K562 (cell line): ENCODE measurements around the gene DTNB. TPM values are rescaled to one million over a fixed set of nuclear protein-coding genes. Genes with fewer than 3 reads are reported as not detected.
"Not testable (repeated sequence)": the region's sequence is repeated elsewhere in the genome, so short reads cannot be mapped to it uniquely, and the experiment has no call there.

Source experiments
- ATAC-seq: fragments of 200-7000 bp; cut with Tn5 transposase; 3 replicates; pipeline ENCODE4 v1.9.1; 2020; ENCODE audit warnings: moderate library complexity
- BruUV-seq: library from RNA; stranded (reverse); fragments of 400-500 nt; replicated peaks from 2 replicates; lab custom pipeline; 2021; lab: Mats Ljungman, UMichigan
- CTCF ChIA-PET: fragments of 300-600 bp; formaldehyde crosslinking; extraction: SDS; loops from one replicate; lab custom pipeline; 2021; ENCODE audit warnings: low intra/inter-chr PET ratio; lab: Yijun Ruan, JAX
- POLR2A ChIA-PET: fragments of 300-600, 350-650 bp; sonication (Branson Sonifier 250); formaldehyde crosslinking; extraction: SDS; loops from one replicate; lab custom pipeline; 2021; ENCODE audit warnings: antibody characterized with exemption, inconsistent platforms; lab: Yijun Ruan, JAX
- DNase-seq, 4 experiments: peaks; one replicate each; pipeline versions ENCODE4 v3.0.0 to v3.0.0-alpha.2; 2011 to 2018; ENCODE audit warnings: low spot score in 3 of 4, mixed read lengths in 3 of 4; ENCODE audit errors: extremely low read depth in 1 of 4
- FAIRE-seq: peaks from 2 replicates; lab custom pipeline; 2011; peaks lifted over from hg19 to GRCh38; lab: Jason Lieb, UNC
- H2AFZ ChIP-seq: 2 replicates; pipeline ENCODE4 v1.6.0; 2011; ENCODE audit warnings: low read depth, low read length, control low read depth, inconsistent platforms
- H3K27ac ChIP-seq: fragments of 200-600 bp; 3 replicates; pipeline ENCODE4 v1.8.0; 2011; ENCODE audit warnings: low read depth, mild to moderate bottlenecking, control low read depth, inconsistent platforms, low read length, moderate library complexity, mixed read lengths; ENCODE audit errors: extremely low read depth
- H3K27me3 ChIP-seq, 2 experiments: fragments of 300-600 bp in 1 of 2; 2 replicates in 1 of 2; 3 replicates in 1 of 2; pipeline versions ENCODE4 v1.6.0 to v1.8.0; 2011; ENCODE audit warnings: inconsistent platforms in 2 of 2, low read length in 2 of 2, mild to moderate bottlenecking in 1 of 2, mixed read lengths in 1 of 2, moderate library complexity in 1 of 2; ENCODE audit not compliant: control insufficient read depth in 2 of 2, insufficient read depth in 2 of 2
- H3K36me3 ChIP-seq: fragments of 300-600 bp; 3 replicates; pipeline ENCODE4 v1.8.0; 2011; ENCODE audit warnings: mild to moderate bottlenecking, low read length, inconsistent platforms; ENCODE audit not compliant: control insufficient read depth, insufficient read depth
- H3K4me1 ChIP-seq, 2 experiments: fragments of 200-600 bp in 1 of 2; replicated peaks in 1 of 2; 2 replicates in 1 of 2; 3 replicates in 1 of 2; pipeline versions ENCODE4 v1.5.1 to v1.8.0; 2011; ENCODE audit warnings: inconsistent platforms in 2 of 2, low read length in 2 of 2, mild to moderate bottlenecking in 1 of 2, mixed read lengths in 1 of 2, moderate library complexity in 1 of 2; ENCODE audit not compliant: control insufficient read depth in 2 of 2, insufficient read depth in 2 of 2
- H3K4me2 ChIP-seq: 2 replicates; pipeline ENCODE4 v1.6.1; 2011; ENCODE audit warnings: low read length, control low read depth, inconsistent platforms, mixed read lengths; ENCODE audit not compliant: insufficient read depth
- H3K4me3 ChIP-seq: fragments of 200-600 bp; sonication (generic), shearing (Covaris generic); 2 replicates; pipeline ENCODE4 v1.5.1; 2016; ENCODE audit warnings: control low read depth, inconsistent platforms
- H3K79me2 ChIP-seq: fragments of 200-600 bp; 3 replicates; pipeline ENCODE4 v1.8.0; 2011; ENCODE audit warnings: low read length, inconsistent platforms; ENCODE audit not compliant: control insufficient read depth, insufficient read depth
- H3K9ac ChIP-seq, 2 experiments: 2 replicates each; pipeline versions ENCODE4 v1.6.0 to v1.6.1; 2011; ENCODE audit warnings: low read depth in 2 of 2, low read length in 2 of 2, control low read depth in 1 of 2, inconsistent platforms in 1 of 2, mild to moderate bottlenecking in 1 of 2, mixed read lengths in 1 of 2; ENCODE audit not compliant: insufficient read depth in 1 of 2
- H3K9me1 ChIP-seq: one replicate; pipeline ENCODE4 v1.6.0; 2011; ENCODE audit warnings: inconsistent platforms, mild to moderate bottlenecking, low read length, moderate library complexity; ENCODE audit not compliant: control insufficient read depth, insufficient read depth
- H3K9me3 ChIP-seq: replicated peaks from 2 replicates; pipeline ENCODE4 v1.5.1; 2011; ENCODE audit warnings: low read depth, low read length, inconsistent platforms; ENCODE audit not compliant: control insufficient read depth, insufficient read depth
- H4K20me1 ChIP-seq: replicated peaks from 2 replicates; pipeline ENCODE4 v1.6.1; 2011; ENCODE audit warnings: low read length, inconsistent platforms, mixed read lengths; ENCODE audit not compliant: control insufficient read depth, insufficient read depth
- WGBS: fragments of 100-300 bp; shearing (Covaris generic); methylation state at CpG from one replicate; pipeline ENCODE4 v1.1.6; 2016; ENCODE audit warnings: low coverage, mixed read lengths; ENCODE audit not compliant: insufficient coverage; ENCODE audit errors: missing lambda C conversion rate; 5-methylcytosine and 5-hydroxymethylcytosine counted together
- in situ Hi-C: fragments of 300-500 bp; cut with MboI; formaldehyde crosslinking; loops from 4 replicates; pipeline ENCODE4 v1.15.0; 2018; ENCODE audit warnings: inconsistent platforms, mixed read lengths
- intact Hi-C: fragments of 100-400 bp; cut with micrococcal nuclease; formaldehyde crosslinking; loops from 2 replicates; pipeline ENCODE4 v1.14.2; 2022
- polyA plus RNA-seq, 8 experiments: library from polyadenylated mRNA; depleted of rRNA in 4 of 8; stranded (reverse) in 5 of 8; unstranded in 3 of 8; fragments of >200 nt; fragmentation: Nextera tagmentation in 2 of 8; fragmentation: Illumina TruSeq in 1 of 8; extraction: Ambion mirVana in 2 of 8; extraction: Trizol in 1 of 8; gene quantifications; 2 replicates each; pipeline versions ENCODE4 v1.2.1 to v1.2.3, GENCODE V29; 2011 to 2014; ENCODE audit warnings: inconsistent platforms in 1 of 8, missing spikeins in 1 of 8
- total RNA-seq, 7 experiments: library from RNA; depleted of rRNA in 6 of 7; stranded (reverse); fragments of >200 nt in 6 of 7; fragmentation: Illumina TruSeq in 2 of 7; extraction: Trizol in 2 of 7; gene quantifications; 2 replicates each; pipeline versions ENCODE4 v1.2.1 to v1.2.3, GENCODE V29; 2011 to 2021; ENCODE audit warnings: low replicate concordance in 1 of 7
- TF ChIP-seq, protein P1 (sequence below), 2 experiments: fragments of 450-650 bp in 1 of 2; sonication (generic) in 1 of 2; formaldehyde crosslinking in 1 of 2; IDR thresholded peaks; 2 replicates each; pipeline versions ENCODE4 v1.7.1 to v1.9.0; 2016 to 2022; ENCODE audit warnings: inconsistent platforms in 1 of 2, mild to moderate bottlenecking in 1 of 2, missing genetic modification reagents in 1 of 2

Gene DTNB
- total and polyA plus RNA-seq, 9 of the 15 experiments (the other 6 are each of a cell fraction or from before 2014, with no cell fraction given), result 0.18 to 2.0 (median 0.77) TPM; not detected in 2

DNA sequence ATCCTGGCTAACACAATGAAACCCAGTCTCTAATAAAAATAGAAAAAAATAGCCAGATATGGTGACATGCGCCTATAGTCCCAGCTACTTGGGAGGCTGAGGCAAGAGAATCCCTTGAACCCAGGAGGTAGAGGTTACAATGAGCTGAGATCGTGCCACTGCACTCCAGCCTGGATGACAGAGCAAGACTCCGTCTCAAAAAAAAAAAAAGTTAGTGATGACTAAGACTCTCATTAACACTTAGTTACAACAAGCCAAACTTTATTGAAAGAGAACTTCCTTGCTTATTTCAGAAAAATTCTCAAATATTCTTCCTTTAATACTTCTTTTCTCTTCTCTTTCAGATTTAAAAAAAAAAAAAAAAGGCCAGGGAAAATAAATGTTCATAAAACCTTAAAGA lies 7.9 kb downstream of the DTNB start:
- H4K20me1 ChIP-seq, H3K9me1 ChIP-seq, in situ Hi-C loops, FAIRE-seq, H3K4me3 ChIP-seq, H3K4me2 ChIP-seq, BruUV-seq, H3K9ac ChIP-seq, H2AFZ ChIP-seq, H3K9me3 ChIP-seq, DNase-seq: not testable (repeated sequence)
- intact Hi-C loops, result loop anchor here (10.0 kb wide), 1 partner anchor 361 kb away; no protein-coding TSS in a partner anchor
- POLR2A ChIA-PET, result interaction anchor here (0.9 to 2.1 kb wide), 3 partner anchors 13 to 58 kb away, joined by 3 to 9 read pairs (median 4); no protein-coding TSS in a partner anchor
- WGBS, result 2% methylated on average over 3 of the region's 3 CpGs
- CTCF ChIA-PET, result interaction anchor here (0.5 to 2.5 kb wide), 5 partner anchors 49 to 1444 kb away, joined by 3 to 17 read pairs (median 5); no protein-coding TSS in a partner anchor
- TF ChIP-seq, protein P1, sequence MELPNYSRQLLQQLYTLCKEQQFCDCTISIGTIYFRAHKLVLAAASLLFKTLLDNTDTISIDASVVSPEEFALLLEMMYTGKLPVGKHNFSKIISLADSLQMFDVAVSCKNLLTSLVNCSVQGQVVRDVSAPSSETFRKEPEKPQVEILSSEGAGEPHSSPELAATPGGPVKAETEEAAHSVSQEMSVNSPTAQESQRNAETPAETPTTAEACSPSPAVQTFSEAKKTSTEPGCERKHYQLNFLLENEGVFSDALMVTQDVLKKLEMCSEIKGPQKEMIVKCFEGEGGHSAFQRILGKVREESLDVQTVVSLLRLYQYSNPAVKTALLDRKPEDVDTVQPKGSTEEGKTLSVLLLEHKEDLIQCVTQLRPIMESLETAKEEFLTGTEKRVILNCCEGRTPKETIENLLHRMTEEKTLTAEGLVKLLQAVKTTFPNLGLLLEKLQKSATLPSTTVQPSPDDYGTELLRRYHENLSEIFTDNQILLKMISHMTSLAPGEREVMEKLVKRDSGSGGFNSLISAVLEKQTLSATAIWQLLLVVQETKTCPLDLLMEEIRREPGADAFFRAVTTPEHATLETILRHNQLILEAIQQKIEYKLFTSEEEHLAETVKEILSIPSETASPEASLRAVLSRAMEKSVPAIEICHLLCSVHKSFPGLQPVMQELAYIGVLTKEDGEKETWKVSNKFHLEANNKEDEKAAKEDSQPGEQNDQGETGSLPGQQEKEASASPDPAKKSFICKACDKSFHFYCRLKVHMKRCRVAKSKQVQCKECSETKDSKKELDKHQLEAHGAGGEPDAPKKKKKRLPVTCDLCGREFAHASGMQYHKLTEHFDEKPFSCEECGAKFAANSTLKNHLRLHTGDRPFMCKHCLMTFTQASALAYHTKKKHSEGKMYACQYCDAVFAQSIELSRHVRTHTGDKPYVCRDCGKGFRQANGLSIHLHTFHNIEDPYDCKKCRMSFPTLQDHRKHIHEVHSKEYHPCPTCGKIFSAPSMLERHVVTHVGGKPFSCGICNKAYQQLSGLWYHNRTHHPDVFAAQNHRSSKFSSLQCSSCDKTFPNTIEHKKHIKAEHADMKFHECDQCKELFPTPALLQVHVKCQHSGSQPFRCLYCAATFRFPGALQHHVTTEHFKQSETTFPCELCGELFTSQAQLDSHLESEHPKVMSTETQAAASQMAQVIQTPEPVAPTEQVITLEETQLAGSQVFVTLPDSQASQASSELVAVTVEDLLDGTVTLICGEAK (IDR thresholded peaks at IDR 0.05), result peak; percentile 76
- TF ChIP-seq, protein P1 (CRISPR knock-in tag; IDR thresholded peaks at IDR 0.05), result not testable (repeated sequence)
- TF ChIP-seq, all 486 proteins: peak for 1; not testable (repeated sequence) for 485
- not testable (repeated sequence) for H3K36me3 ChIP-seq, H3K27ac ChIP-seq, H3K4me1 ChIP-seq, ATAC-seq, H3K79me2 ChIP-seq, H3K27me3 ChIP-seq
